Colon (tissue), 2 donors: ENCODE results near the gene FBXL12.
"Not testable (repeated sequence)": the region's sequence is repeated elsewhere in the genome, so short reads cannot be mapped to it uniquely, and the experiment has no call there.

Experiments
- FAIRE-seq: peaks from 2 replicates; lab custom pipeline; 2012; peaks lifted over from hg19 to GRCh38; lab: Jason Lieb, UNC
- donor health status: control.
- donor health status: control.

Gene FBXL12

GRCh38 chr19:9792206-9793070 lies 26.4 kb downstream of the FBXL12 start:
- FAIRE-seq, result no peak

DNA sequence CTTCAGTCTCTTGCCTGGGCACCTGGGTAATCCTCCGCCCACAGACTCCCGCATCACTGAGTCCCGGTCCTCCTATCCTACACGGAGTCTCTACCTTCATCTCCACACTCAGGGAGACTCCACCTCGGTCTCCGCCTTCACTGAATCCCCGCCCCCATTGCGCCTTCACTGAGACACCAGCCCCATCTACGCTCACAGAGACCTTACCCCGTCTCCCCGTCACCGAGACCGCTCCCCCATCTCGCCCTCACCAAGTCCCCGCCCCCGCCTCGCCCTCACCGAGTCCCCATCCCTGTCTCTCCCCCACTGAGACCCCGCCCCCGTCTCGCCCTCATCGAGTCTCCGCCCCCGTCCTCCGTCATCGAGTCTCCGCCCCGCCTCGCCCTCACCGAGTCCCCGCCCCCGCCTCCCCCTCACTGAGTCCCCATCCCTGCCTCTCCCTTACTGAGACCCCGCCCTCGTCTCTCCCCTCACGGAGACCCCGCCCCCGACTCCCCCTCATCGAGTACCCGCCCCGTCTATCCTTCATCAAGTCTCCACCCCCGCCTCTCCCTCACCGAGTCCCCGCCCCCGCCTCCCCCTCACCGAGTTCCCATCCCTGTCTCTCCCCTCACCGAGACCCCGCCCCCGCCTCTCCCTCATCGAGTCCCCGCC lies 27.2 kb downstream of the FBXL12 start:
- FAIRE-seq, result no peak

GRCh38 chr19:9791073-9791367 lies 27.9 kb downstream of the FBXL12 start:
- FAIRE-seq, result not testable (repeated sequence)

DNA sequence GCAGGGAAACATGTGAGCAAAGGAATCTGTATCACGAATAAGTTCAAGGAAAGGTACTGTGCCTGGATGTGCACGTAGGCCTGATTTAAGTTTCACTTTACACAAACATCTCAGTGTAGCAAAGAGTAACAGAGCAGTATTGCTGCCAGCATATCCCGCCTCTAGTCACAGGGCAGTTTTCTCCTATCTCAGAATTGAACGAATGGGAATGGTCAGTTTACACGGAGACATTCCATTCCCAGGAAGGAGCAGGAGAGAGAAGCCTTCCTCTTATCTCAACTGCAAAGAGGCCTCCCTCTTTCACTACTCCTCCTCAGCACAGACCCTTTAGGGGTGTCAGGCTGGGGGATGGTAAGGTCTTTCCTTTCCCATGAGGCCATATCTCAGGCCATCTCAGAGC lies 29.3 kb downstream of the FBXL12 start:
- not testable (repeated sequence) for FAIRE-seq

DNA sequence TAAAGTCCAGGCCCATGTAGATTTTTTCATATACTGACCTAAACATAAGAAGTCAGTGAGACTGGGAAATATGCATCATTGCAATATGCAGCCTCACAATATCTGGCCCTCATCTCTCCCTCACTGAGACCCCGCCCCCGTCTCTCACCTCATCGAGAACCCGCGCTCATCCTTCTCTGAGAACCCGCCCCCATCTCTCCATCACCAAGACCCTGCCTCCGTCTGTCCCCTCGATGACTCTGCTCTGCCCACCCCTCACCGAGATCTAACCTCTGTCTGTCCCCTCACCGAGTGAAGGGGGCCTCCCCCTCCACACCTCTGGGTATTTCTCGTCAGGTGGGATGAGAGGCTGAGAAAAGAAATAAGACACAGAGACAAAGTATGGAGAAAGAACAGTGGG lies 29.8 kb downstream of the FBXL12 start:
- FAIRE-seq, result no peak

- not testable (repeated sequence) for FAIRE-seq
Measured at GRCh38 chr19:9788604-9789003, 30.3 kb downstream of the FBXL12 start.

DNA sequence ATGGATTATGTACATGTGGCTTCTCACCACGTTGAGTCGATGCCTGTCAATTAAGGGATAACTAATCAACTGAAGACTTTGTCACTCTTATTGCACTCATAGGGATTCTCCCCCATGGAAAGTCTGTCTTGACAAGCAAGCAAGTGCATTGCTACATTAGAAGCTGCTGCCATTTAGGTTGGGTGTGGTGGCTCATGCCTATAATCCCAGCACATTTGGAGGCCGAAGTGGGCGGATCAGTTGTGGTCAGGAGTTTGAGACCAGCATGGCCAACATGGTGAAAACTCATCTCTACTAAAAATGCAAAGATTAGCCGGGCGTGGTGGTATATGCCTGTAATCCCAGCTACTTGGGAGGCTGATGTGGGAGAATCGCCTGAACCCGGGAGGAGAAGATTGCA lies 32.1 kb downstream of the FBXL12 start:
- no peak for FAIRE-seq

DNA sequence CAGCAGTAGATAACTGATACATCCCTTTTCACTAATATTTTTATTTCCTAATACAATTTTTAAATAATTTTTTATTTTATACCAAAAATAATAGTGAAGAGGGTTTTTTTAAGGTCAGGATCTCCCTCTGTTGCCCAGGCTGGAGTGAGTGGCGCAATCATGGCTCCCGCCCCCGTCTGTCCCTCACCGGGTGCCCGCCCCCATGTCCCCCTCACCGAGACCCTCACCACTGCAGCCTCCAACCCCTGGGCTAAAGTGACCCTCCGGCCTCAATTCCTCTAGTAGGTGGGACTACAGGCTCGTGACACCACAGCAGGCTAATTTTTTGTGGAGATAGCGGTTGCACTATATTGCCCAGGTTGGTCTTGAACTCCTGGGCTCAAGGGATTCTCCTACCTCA lies 32.5 kb downstream of the FBXL12 start:
- FAIRE-seq, result no peak

DNA sequence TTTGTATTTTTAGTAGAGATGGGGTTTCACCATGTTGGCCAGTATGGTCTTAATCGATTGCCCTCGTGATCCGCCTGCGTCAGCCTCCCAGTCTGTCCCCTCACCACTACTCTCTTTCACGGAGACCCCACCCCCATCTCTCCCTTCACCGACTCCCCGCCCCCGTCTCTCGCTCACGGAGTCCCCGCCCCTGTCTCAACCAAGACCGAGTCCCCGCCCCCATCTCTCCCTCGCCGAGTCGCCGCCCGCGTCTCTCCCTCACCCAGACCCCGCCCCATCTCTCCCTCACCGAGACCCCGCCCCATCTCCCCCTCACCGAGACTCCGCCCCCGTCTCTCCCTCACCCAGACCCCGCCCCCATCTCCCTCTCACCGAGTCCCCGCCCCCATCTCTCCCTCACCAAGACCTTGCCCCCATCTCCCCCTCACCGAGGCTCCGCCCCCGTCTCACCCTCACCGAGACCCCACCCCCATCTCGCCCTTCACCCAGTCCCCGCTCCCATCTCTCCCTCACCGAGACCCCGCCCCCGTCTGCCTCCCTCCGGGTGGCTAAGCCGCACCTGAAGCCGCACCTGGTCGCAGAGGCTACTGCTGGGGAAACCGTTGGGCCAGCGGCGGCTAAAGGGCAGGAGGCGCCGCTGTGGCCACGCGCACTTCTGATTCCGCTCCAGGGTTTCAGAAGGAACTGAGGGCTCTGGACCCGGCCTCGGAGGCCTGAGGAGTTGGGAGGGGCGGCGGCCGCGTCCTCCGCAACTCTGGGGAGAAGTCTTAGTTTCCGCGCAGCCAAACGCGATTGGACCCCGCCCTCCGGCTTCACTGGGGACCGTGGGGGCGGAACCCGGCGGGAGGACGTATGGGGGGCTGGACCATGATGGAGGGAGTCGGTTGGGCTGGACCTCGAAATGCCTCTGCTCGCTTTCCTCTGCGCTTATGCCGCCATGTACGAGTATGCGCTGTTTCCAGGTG lies 33.2 kb downstream of the FBXL12 start:
- FAIRE-seq, result no peak

DNA sequence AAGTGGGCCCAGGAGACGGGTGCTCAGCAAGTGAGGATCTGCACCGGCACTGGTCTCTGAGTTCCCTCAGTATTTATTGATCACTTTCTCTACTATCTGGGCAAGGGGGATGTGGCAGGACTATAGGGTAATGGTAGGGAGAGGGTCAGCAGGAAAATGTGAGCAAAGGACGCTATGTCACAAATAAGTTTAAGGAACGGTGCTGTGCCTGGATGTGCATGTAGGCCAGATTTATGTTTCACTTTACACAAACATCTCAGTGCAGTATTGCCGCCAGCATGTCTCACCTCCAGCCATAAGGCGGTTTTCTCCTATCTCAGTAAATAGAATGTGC lies 34.7 kb downstream of the FBXL12 start:
- not testable (repeated sequence) for FAIRE-seq

GRCh38 chr19:9782338-9782737 lies 36.5 kb downstream of the FBXL12 start:
- FAIRE-seq, result no peak

- FAIRE-seq, result peak; percentile 51
Measured at GRCh38 chr19:9768175-9769112, 50.4 kb downstream of the FBXL12 start, which contains the start of gene ZNF846. Gene ZNF846, minus strand, starts transcription at chr19:9768738. Its CDS starts 3,788 bp downstream, at chr19:9764950.
